NCI-H2227 treated with DMSO at 0.1 percent for 48 hours (cell line): ENCODE results near the gene DNMT1.

Source experiments
- DNase-seq: peaks from one replicate; lab custom pipeline; 2025; lab: John Stamatoyannopoulos, UW

Gene DNMT1

DNA sequence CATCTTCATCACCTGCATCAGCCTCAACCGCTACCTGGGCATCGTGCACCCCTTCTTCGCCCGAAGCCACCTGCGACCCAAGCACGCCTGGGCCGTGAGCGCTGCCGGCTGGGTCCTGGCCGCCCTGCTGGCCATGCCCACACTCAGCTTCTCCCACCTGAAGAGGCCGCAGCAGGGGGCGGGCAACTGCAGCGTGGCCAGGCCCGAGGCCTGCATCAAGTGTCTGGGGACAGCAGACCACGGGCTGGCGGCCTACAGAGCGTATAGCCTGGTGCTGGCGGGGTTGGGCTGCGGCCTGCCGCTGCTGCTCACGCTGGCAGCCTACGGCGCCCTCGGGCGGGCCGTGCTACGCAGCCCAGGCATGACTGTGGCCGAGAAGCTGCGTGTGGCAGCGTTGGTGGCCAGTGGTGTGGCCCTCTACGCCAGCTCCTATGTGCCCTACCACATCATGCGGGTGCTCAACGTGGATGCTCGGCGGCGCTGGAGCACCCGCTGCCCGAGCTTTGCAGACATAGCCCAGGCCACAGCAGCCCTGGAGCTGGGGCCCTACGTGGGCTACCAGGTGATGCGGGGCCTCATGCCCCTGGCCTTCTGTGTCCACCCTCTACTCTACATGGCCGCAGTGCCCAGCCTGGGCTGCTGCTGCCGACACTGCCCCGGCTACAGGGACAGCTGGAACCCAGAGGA, 80.6 kb downstream of the DNMT1 start:
- no peak for DNase-seq

DNA sequence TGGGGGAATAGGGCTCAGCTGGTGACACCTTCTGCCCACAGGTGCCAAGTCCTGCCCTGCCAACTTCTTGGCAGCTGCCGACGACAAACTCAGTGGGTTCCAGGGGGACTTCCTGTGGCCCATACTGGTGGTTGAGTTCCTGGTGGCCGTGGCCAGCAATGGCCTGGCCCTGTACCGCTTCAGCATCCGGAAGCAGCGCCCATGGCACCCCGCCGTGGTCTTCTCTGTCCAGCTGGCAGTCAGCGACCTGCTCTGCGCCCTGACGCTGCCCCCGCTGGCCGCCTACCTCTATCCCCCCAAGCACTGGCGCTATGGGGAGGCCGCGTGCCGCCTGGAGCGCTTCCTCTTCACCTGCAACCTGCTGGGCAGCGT, 81.2 kb downstream of the DNMT1 start:
- no peak for DNase-seq

GRCh38 chr19:10112895-10113591, 81.7 kb downstream of the DNMT1 start:
- DNase-seq = no peak

DNA sequence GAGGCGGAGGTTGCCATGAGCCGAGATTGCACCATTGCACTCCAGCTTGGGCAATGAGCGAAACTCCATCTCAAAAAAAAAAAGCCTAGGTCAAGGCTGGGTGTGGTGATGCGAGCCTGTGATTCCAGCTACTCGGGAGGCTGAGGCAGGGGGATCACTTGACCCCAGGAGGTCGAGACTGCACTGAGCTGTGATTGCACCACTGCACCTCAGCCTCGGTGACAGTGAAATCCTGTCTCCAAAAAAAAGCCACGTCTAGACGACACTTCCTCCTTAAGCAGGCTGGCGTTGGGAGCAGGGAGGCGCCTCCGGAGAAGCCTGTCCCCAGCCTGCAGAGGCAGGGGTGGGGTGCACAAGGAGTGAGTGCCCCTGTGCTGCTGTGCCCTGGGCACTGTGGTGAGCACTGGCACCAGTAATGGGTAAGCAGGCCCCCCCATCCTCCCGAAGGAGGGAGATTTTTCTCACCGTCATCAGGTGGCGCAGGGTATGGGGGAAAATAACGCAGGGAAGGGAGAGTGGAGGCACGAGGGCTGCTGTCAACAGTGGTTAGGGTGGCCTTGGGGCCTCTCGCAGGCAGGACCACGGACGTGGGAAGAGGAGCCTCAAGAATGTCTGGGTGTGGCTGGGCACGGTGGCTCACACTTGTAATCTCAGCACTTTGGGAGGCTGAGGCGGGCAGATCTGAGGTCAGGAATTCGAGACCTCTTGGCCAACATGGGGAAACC, 82.6 kb downstream of the DNMT1 start:
- no peak for DNase-seq

DNA sequence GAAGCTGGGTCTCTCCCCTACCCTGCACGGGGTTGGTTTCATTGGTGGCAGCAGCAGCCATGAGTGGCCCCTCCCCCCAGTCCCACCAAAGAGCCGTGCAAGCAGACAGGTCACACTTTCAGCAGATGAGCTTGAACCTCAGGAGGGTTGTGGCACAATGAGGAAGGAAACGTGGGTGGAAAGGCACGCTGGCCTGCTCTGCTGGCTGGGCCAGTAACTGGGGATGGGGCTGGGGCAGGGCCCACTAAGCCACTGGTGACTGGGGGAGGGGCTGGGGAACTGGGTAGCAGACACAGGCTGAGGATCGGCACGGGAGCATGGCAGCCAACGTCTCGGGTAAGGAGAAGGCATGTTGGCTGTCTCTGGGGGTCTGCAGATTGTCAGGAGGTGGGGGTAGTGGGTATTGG, 83.3 kb downstream of the DNMT1 start, which contains the start of gene P2RY11:
TSS of gene P2RY11 (plus strand) at position 289 of the 407 bp plus-strand sequence. CDS start at position 318, 29 bp downstream.
- no peak for DNase-seq

DNA sequence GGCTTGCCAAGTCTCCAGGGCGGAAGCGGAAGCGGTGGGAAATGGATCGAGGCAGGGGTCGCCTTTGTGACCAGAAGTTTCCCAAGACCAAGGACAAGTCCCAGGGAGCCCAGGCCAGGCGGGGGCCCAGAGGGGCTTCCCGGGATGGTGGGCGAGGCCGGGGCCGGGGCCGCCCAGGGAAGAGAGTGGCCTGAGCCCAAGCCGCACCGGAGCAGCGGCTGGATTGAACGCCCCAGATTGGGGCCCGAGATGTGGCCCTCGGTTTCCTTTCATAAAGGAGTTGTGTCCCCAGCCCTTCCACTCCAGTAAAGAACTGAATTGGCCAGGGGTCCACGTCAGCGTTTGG, 83.8 kb downstream of the DNMT1 start:
- DNase-seq = no peak

DNA sequence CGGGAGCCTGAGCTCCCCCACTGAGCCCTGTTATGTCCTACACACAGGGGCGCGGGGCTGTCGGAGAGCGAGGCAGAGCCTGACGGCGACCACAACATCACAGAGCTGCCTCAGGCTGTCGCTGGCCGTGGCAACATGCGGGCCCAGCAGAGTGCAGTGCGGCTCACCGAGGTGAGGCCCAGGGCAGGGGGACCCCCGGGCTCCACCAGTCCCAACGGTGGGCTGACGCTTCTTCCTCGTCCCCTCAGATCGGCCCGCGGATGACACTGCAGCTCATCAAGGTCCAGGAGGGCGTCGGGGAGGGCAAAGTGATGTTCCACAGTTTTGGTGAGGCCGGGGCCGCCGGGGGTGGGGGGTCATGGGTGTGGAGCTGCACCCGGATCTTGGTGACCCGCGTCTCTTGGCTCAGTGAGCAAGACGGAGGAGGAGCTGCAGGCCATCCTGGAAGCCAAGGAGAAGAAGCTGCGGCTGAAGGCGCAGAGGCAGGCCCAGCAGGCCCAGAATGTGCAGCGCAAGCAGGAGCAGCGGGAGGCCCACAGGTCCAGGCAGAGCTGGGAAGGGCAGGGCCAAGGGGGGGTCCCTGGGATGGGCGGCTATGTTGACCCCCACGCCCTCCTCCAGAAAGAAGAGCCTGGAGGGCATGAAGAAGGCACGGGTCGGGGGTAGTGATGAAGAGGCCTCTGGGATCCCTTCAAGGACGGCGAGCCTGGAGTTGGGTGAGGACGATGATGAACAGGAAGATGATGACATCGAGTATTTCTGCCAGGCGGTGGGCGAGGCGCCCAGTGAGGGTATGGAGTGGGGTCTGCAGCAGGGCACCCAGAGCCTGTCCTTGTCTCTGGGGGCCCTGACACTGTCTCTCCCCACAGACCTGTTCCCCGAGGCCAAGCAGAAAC, 84.4 kb downstream of the DNMT1 start:
- no peak for DNase-seq

- no peak for DNase-seq
These were observed 85.2 kb downstream of the DNMT1 start for GRCh38 chr19:10109528-10109927.

DNA sequence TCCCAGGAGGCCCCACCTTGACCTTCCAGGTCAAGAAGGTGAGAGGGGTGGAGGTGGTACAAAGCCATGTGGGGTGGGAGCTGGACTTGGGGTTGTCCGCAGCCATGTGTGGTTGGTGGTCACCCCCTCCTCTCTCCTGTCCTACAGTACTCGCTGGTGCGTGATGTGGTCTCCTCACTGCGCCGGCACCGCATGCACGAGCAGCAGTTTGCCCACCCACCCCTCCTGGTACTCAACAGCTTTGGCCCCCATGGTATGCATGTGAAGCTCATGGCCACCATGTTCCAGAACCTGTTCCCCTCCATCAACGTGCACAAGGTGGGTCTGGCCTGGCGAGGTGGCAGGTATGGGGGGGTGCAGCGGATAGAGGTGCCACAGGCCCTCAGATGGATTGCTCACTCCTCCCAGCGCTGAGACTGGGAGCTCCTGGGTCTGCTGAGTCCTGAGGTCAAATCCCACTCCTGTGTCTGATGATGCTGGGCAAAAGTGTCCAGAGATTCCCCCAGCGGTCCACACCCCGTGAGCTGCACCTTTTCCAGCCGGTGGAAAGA, 86.9 kb downstream of the DNMT1 start:
- no peak for DNase-seq

- no peak for DNase-seq
These were observed 87.5 kb downstream of the DNMT1 start for GRCh38 chr19:10107254-10107653.

- DNase-seq = peak; percentile 93
These were observed 88.4 kb downstream of the DNMT1 start, which contains the start of gene PPAN for GRCh38 chr19:10106100-10106936. Gene PPAN (plus strand): TSS chr19:10106362. CDS start chr19:10106395, 33 bp downstream.

DNA sequence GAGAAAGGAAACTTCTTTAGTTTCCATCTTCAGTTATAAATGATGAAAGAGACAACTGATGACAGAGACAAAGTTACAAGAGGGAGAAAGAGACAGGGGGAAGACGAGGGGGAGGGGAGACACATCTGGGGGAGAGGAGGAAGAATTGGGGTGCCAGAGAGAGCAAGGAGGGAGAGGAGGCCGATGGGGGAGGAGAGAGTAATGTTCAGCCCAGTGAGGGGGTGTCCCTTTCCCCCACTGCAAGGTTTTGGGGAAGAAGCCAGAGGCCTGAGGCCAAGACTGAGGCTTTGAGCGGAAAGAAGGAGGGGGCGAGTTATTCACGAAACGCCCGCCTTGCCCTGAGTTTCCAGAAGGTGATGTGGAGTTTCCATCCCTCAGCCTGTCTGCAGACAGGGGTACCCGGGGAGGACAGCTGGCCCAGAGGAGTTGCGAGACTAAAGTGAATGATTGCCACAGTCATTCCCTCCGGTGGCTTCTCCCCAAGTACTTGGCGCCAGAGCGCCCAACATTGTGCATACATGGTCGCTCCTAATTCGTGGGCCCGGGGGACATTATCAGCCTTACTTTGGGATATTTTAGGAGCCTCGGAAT, 89.1 kb downstream of the DNMT1 start:
- no peak for DNase-seq

GRCh38 chr19:10104665-10105508, 89.9 kb downstream of the DNMT1 start:
- DNase-seq = no peak

GRCh38 chr19:10104130-10104513, 90.6 kb downstream of the DNMT1 start:
- no peak for DNase-seq

GRCh38 chr19:10102787-10103236, 91.9 kb downstream of the DNMT1 start:
- no peak for DNase-seq

DNA sequence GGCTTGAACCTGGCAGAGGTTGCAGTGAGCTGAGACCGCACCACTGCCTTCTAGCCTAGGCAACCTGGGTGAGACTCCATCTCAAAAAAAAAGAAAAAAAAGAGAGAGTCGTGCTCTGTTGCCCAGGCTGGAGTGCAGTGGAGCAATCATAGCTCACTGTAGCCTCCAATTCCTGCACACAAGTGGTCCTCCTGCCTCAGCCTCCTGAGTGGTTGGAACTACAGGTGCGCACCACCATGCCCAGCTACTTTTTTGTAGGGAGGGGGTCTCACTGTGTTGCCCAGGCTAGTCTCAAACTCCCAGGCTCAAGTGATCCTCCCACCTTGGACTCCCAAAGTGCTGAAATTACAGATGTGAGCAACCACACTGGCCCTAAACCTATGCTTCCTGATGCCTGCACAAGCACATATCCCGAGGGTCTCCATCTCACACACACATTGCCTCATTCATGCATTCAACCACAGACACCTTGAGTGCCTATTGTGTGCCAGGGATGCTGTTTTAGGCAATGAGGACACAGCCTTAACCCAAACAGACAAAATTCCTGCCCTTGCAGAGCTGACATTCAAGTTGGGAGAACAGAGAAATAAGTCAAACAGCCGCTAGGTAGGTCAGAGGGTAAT, 94.5 kb downstream of the DNMT1 start:
- no peak for DNase-seq

DNA sequence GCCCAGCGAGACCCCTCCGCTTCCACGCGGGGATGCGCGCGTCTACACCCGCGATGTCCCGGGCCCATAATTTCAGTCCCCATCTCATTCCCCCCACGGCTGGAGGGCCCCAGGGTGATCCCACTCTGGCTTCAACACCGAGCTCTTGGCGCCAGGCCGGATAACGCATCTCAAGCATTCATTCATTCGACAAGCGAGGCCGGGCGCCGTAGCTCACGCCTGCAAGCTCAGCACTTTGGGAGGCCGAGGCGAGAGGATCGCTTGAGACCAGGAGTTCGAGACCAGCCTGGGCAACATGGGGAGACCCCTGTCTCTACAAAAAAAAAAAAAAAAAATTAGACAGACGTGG, 98.2 kb downstream of the DNMT1 start:
- no peak for DNase-seq

DNA sequence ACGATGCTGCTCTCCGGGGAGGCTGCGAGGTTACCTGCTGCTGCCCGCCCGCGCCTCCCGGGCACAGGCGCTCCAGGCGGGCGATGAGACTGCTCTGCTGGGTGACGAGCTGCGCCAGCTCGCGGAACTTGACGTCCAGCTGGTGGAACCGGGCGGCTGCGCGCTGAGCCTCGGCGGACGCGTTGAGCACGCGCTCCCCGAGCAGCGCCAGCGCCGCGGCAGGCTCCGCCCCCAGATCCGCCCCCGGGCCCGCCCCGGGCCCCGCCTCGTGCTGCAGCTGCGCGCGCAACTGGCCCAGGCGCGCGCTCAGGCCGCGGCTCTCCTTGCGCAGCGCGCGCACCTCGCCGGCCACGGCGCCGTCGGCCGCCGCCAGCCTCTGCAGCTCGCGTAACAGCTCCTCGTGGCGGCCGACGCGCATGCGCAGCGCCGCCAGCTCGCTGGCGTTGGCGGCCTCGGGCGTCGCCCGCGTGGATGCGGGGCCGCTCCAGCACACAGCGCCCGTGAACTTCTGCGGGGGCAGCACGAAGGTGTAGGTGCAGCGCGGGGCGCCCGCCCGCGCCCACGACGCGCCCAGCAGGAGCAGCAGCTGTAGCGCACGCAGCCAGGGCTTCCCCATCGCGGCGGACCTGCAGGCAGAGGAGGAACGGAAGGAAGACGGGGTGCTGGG, 98.7 kb downstream of the DNMT1 start:
- DNase-seq = peak; percentile 82

DNA sequence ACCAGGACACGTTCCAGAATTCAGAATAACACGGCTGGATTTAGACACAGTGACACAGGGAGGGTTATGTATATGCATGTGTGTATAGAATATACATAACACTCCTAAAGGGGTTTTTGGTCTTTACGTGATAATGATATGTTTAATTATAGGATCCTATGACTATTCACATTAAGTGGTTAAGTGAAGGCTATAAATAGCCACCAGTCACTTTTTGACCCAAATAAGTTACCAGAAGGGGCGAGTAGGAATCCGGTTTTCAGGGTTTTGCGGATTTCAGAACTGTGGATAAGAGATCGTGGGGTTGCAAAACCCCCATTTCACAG, 99.2 kb downstream of the DNMT1 start:
- DNase-seq = no peak
